Spleen (tissue), 11 donors: ENCODE data around the gene SMARCD3. TPM values are rescaled to one million over a fixed set of nuclear protein-coding genes. Genes with fewer than 3 reads are reported as not detected.

Experiments used
- DNase-seq: peaks from one replicate; pipeline ENCODE4 v3.0.0-alpha.2; 2020
- H3K27ac ChIP-seq, 8 donors: fragments of 200-600 bp; sonication (generic) in 7 of 8; 1 replicate in 4 of 8; 2 replicates in 4 of 8; pipeline versions ENCODE4 v1.5.0 to v1.8.0; 2016 to 2021; ENCODE audit warnings: inconsistent platforms in 4 of 8, mild to moderate bottlenecking in 4 of 8, moderate library complexity in 1 of 8
- H3K27me3 ChIP-seq, 7 donors: fragments of 200-600 bp; sonication (generic) in 6 of 7; replicated peaks in 1 of 7; 1 replicate in 4 of 7; 2 replicates in 3 of 7; pipeline versions ENCODE4 v1.5.0 to v1.8.0; 2016 to 2021; ENCODE audit warnings: inconsistent platforms in 3 of 7, mild to moderate bottlenecking in 1 of 7
- H3K36me3 ChIP-seq, 6 donors: fragments of 200-600 bp; sonication (generic) in 5 of 6; 1 replicate in 4 of 6; 2 replicates in 2 of 6; pipeline versions ENCODE4 v1.5.0 to v1.8.0; 2016 to 2021; ENCODE audit warnings: inconsistent platforms in 2 of 6
- H3K4me1 ChIP-seq, 6 donors: fragments of 200-600 bp; sonication (generic) in 5 of 6; 1 replicate in 3 of 6; 2 replicates in 3 of 6; pipeline versions ENCODE4 v1.5.0 to v1.8.0; 2016 to 2021; ENCODE audit warnings: inconsistent platforms in 3 of 6
- H3K4me3 ChIP-seq, 8 donors: fragments of 200-600 bp; sonication (generic) in 7 of 8; 1 replicate in 4 of 8; 2 replicates in 4 of 8; pipeline versions ENCODE4 v1.5.0 to v1.8.0; 2016 to 2021; ENCODE audit warnings: inconsistent platforms in 4 of 8, mild to moderate bottlenecking in 4 of 8, moderate library complexity in 2 of 8
- H3K9me3 ChIP-seq, 8 donors: fragments of 200-600 bp; sonication (generic) in 7 of 8; 1 replicate in 4 of 8; 2 replicates in 4 of 8; pipeline versions ENCODE4 v1.5.0 to v1.8.0; 2016 to 2021; ENCODE audit warnings: inconsistent platforms in 4 of 8
- POLR2A ChIP-seq, 3 donors: fragments of 450-650 bp; IDR thresholded peaks; one replicate each; pipeline ENCODE4 v1.5.1; 2017; ENCODE audit warnings: antibody characterized with exemption in 3 of 3, mild to moderate bottlenecking in 1 of 3
- POLR2AphosphoS5 ChIP-seq, 3 donors: sonication (generic); formaldehyde crosslinking; IDR thresholded peaks; one replicate each; pipeline ENCODE4 v1.5.1; 2017; ENCODE audit warnings: antibody characterized with exemption in 3 of 3
- WGBS, 5 donors: extraction: QIAGEN DNeasy Blood & Tissue Kit in 3 of 5; methylation state at CpG; one replicate each; pipeline versions ENCODE4 v1.1.5 to v1.1.7; 2013 to 2018; 5-methylcytosine and 5-hydroxymethylcytosine counted together
- intact Hi-C: fragments of 100-400 bp; cut with DNase I; formaldehyde crosslinking; loops from one replicate; pipeline ENCODE4 v1.15.0; 2023; ENCODE audit warnings: low total_unique reads
- polyA plus RNA-seq, 3 donors: library from polyadenylated mRNA; stranded (reverse); fragments of 200-250 nt; gene quantifications; one replicate each; pipeline ENCODE4 v1.2.1, GENCODE V29; 2013
- total RNA-seq, 7 donors: library from RNA; depleted of rRNA in 3 of 7; stranded (reverse); fragments of >200 nt in 3 of 7; fragmentation: NEBNext Ultra II Directional in 4 of 7; extraction: Animal tissue kit (Norgen Biotek cat#: 25700) in 4 of 7; gene quantifications; one replicate each; pipeline versions ENCODE4 v1.1.0 to v1.2.1, GENCODE V29; 2016 to 2021
- TF ChIP-seq, protein P1 (sequence below), 11 experiments: fragments of 200-600 bp in 7 of 11; fragments of 450-650 bp in 4 of 11; sonication (generic) in 4 of 11; IDR thresholded peaks in 8 of 11; conservative IDR thresholded peaks in 3 of 11; 1 replicate in 7 of 11; 2 replicates in 4 of 11; pipeline versions ENCODE4 v1.4.0 to v1.8.0; 2016 to 2021; ENCODE audit warnings: antibody characterized with exemption in 11 of 11, inconsistent platforms in 4 of 11, mild to moderate bottlenecking in 1 of 11
- donor health status: healthy with polysubstance abuse.
- donor health status: DM: no; HTN: no; CAD: no; lungs with moderate emphysema.
- donor health status: DM: no; HTN: no; CAD: no.
- donor health status: Bipolar disorder and iron deficiency.
- donor health status: healthy.
- donor health status: DM: no; HTN: no; CAD: no.
- donor health status: DM: yes; HTN: yes; CAD: no.

The SMARCD3 gene
- total and polyA plus RNA-seq, 10 donors: 8.8 to 40.2 (median 16.5) TPM

DNA sequence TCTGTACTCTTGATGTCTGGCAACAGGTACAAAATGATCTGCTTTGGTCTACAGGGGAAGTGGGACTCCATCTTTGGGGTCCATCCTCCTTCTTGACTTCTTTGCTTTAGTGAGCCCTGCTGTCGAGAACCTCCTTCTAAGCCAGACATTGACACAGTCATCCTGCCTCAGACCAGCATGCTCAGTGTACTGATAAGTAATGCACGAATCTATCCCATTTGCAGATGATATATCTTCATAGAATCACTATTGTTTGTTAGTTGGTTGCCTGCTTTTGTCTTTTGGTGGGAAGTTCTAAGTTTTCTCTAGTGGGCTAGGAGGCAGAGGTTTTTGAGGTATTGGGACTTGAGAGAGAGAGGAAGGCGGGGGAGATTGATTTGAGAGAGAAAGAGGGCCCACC is 47.1 kb downstream of the SMARCD3 start:
- no peak for DNase-seq
- H3K4me1 ChIP-seq: peaks cover 0 to under 1% (median 0%) of the 10 kb centered on the region in 6 donors
- WGBS, 5 donors: 64 to 90% (median 78%) methylated on average over 3 of the region's 3 CpGs

DNA sequence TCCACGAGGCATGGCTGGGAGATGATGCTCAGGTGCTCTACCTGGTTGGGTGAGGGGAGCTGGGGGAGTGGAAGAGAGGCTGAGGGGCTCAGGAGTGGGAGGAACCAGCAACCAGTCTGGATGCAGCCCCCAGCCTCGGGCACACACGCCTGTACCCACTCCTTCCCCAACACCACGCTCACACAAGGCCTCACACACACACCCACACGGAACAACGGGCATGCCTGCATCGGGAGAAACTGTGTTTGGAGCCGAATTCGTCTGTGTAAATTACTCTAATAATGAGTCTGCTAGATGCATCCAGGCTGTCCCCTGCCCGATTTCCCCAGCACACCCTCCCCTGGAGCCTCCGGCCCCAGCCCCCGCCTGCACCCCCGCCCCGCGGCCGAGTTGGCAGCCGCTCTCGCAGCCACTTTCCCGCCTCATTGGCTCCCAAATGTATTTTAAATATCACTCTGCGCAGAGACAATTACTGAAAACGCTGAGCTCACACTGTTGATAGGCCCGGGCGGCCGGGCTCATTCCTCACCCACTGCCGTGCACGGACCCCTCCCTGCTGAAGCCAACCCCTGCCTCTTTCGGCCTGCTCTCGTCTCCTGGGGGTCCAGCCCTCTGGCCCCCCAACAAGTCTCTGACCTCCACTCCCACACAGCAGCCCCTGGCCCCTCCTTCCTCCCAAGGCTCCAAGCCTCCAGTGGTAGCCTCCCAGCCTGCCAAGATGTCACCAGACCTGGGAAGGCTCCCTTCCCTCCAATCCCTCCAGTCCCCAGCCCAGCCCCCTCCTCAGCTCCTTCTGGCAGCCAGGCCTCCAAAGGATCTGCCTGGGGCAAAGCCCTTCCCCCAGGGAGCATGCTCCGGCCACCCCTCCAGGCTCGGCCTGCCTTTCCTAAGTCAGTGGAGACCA is 49.3 kb downstream of the SMARCD3 start:
- WGBS, 5 donors: 71 to 88% (median 78%) methylated on average over 30 of the region's 30 CpGs
- Histone ChIP-seq H3K9me3 (no peaks in the 10 kb centered on the region), H3K4me1 (no peaks in the 10 kb centered on the region), H3K4me3 (no peak overlapping the region), H3K36me3 (no peaks in the 10 kb centered on the region), H3K27me3 (peaks cover 0 to 42% (median 3%) of the 10 kb centered on the region in 7 donors), H3K27ac (no peak overlapping the region)
- intact Hi-C loops: no loop called here
- TF ChIP-seq POLR2AphosphoS5 (IDR thresholded peaks at IDR 0.05) (no peak), POLR2A (IDR thresholded peaks at IDR 0.05) (no peak)
- TF ChIP-seq, protein P1, sequence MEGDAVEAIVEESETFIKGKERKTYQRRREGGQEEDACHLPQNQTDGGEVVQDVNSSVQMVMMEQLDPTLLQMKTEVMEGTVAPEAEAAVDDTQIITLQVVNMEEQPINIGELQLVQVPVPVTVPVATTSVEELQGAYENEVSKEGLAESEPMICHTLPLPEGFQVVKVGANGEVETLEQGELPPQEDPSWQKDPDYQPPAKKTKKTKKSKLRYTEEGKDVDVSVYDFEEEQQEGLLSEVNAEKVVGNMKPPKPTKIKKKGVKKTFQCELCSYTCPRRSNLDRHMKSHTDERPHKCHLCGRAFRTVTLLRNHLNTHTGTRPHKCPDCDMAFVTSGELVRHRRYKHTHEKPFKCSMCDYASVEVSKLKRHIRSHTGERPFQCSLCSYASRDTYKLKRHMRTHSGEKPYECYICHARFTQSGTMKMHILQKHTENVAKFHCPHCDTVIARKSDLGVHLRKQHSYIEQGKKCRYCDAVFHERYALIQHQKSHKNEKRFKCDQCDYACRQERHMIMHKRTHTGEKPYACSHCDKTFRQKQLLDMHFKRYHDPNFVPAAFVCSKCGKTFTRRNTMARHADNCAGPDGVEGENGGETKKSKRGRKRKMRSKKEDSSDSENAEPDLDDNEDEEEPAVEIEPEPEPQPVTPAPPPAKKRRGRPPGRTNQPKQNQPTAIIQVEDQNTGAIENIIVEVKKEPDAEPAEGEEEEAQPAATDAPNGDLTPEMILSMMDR (IDR thresholded peaks at IDR 0.05 in 8 of 11, conservative IDR thresholded peaks at IDR 0.05 in 3 of 11): no peak
- no peak for DNase-seq

More for the DNA sequence above, 47.1 kb downstream of the SMARCD3 start:
- intact Hi-C loops: no loop called here
- no peak overlapping the region for H3K27ac ChIP-seq
- no peaks in the 10 kb centered on the region for H3K9me3 ChIP-seq
- TF ChIP-seq POLR2A (IDR thresholded peaks at IDR 0.05): no peak
- TF ChIP-seq POLR2AphosphoS5 (IDR thresholded peaks at IDR 0.05): no peak
- TF ChIP-seq, protein P1 (IDR thresholded peaks at IDR 0.05 in 8 of 11, conservative IDR thresholded peaks at IDR 0.05 in 3 of 11): no peak
- H3K27me3 ChIP-seq: peaks cover 0 to 45% (median 12%) of the 10 kb centered on the region in 7 donors
- no peaks in the 10 kb centered on the region for H3K36me3 ChIP-seq
- H3K4me3 ChIP-seq: no peak overlapping the region

DNA sequence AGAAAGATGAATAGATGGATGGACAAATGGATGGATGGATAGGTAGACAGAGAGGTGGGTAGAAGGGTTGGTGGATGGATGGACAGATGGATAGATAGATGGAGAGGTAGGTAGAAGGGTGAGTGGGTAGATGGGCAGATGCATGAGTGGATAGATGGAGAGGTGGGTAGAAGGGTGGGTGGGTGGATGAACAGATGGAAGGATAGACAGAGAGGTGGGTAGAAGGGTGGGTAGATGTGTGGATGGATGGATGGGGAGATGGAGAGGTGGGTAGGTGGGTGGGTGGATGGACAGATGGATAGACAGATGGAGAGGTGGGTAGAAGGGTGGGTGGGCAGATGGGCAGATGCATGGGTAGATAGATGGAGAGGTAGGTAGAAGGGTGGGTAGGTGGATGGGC is 50.6 kb downstream of the SMARCD3 start:
- Histone ChIP-seq H3K4me1 (no peaks in the 10 kb centered on the region), H3K27me3 (peaks cover 0 to 33% (median 3%) of the 10 kb centered on the region in 7 donors), H3K9me3 (no peaks in the 10 kb centered on the region), H3K36me3 (no peaks in the 10 kb centered on the region), H3K27ac (no peak overlapping the region), H3K4me3 (no peak overlapping the region)
- DNase-seq: no peak
- TF ChIP-seq, protein P1 (IDR thresholded peaks at IDR 0.05 in 8 of 11, conservative IDR thresholded peaks at IDR 0.05 in 3 of 11): no peak
- TF ChIP-seq POLR2AphosphoS5 (IDR thresholded peaks at IDR 0.05) (no peak), POLR2A (IDR thresholded peaks at IDR 0.05) (no peak)
- intact Hi-C loops: no loop called here
